ENCODE results near the gene PLXNA3.

PLXNA3 gene

GRCh38 chrX:154507673-154508383 is 49.7 kb downstream of the PLXNA3 start:
- no peak overlapping the region for H3K27ac ChIP-seq
- TF ChIP-seq CTCF (IDR thresholded peaks at IDR 0.05) = no peak
- no peak for TF ChIP-seq ZFX (IDR thresholded peaks at IDR 0.05; ENCODE audit: borderline replicate concordance)

- no peak overlapping the region for H3K27ac ChIP-seq
- TF ChIP-seq CTCF (IDR thresholded peaks at IDR 0.05) (no peak), ZFX (IDR thresholded peaks at IDR 0.05; ENCODE audit: borderline replicate concordance) (no peak)
Measured at GRCh38 chrX:154508384-154508745, 50.3 kb downstream of the PLXNA3 start.

GRCh38 chrX:154509455-154509854 is 51.4 kb downstream of the PLXNA3 start:
- H3K27ac ChIP-seq = no peak overlapping the region
- TF ChIP-seq CTCF (IDR thresholded peaks at IDR 0.05) (no peak), ZFX (IDR thresholded peaks at IDR 0.05; ENCODE audit: borderline replicate concordance) (no peak)

GRCh38 chrX:154511761-154512160 is 53.7 kb downstream of the PLXNA3 start:
- H3K27ac ChIP-seq = no peak overlapping the region
- TF ChIP-seq ZFX (IDR thresholded peaks at IDR 0.05; ENCODE audit: borderline replicate concordance) = no peak
- no peak for TF ChIP-seq CTCF (IDR thresholded peaks at IDR 0.05)

GRCh38 chrX:154512879-154513553 is 54.9 kb downstream of the PLXNA3 start:
- no peak overlapping the region for H3K27ac ChIP-seq
- TF ChIP-seq CTCF (IDR thresholded peaks at IDR 0.05) (no peak), ZFX (IDR thresholded peaks at IDR 0.05; ENCODE audit: borderline replicate concordance) (no peak)

- no peak overlapping the region for H3K27ac ChIP-seq
- TF ChIP-seq CTCF (IDR thresholded peaks at IDR 0.05) (no peak), ZFX (IDR thresholded peaks at IDR 0.05; ENCODE audit: borderline replicate concordance) (no peak)
Measured at GRCh38 chrX:154513716-154514115, 55.6 kb downstream of the PLXNA3 start.

Measured in 22Rv1 (cell line).